Measurements from ENCODE around the gene PCDHB2.
"Not testable (repeated sequence)": the region's sequence is repeated elsewhere in the genome, so short reads cannot be mapped to it uniquely, and the experiment has no call there.

Gene PCDHB2

DNA sequence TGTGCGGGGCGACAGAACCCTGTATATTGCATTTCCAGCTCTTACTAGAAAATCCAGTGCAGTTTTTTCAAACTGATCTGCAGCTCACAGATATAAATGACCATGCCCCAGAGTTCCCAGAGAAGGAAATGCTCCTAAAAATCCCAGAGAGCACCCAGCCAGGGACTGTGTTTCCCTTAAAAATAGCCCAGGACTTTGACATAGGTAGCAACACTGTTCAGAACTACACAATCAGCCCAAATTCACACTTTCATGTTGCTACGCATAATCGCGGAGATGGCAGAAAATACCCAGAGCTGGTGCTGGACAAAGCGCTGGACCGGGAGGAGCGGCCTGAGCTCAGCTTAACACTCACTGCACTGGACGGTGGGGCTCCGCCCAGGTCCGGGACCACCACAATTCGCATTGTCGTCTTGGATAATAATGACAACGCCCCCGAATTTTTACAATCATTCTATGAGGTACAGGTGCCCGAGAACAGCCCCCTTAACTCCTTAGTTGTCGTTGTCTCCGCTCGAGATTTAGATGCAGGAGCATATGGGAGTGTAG, 41.4 kb downstream of the PCDHB2 start:
- no peak for DNase-seq (ENCODE audit: low spot score)

DNA sequence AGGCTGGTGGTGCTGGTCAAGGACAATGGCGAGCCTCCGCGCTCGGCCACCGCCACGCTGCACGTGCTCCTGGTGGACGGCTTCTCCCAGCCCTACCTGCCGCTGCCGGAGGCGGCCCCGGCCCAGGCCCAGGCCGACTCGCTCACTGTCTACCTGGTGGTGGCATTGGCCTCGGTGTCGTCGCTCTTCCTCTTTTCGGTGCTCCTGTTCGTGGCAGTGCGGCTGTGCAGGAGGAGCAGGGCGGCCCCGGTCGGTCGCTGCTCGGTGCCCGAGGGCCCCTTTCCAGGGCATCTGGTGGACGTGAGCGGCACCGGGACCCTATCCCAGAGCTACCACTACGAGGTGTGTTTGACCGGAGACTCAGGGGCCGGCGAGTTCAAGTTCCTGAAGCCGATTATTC, 42.9 kb downstream of the PCDHB2 start:
- not testable (repeated sequence) for DNase-seq (ENCODE audit: low spot score)
